K562 (cell line): ENCODE data around the gene ZEB2. TPM values are rescaled to one million over a fixed set of nuclear protein-coding genes. Genes with fewer than 3 reads are reported as not detected.

Source experiments
- BCOR ChIP-seq: fragments of 450-650 bp; IDR thresholded peaks from 2 replicates; pipeline ENCODE4 v1.6.1; 2016
- BMI1 ChIP-seq: fragments of 150-350 bp; IDR thresholded peaks from 2 replicates; pipeline ENCODE4 v1.6.1; 2014; ENCODE audit warnings: low read length
- CBFB ChIP-seq: sonication (generic); formaldehyde crosslinking; IDR thresholded peaks from 2 replicates; pipeline ENCODE4 v1.4.0; 2020; ENCODE audit warnings: mild to moderate bottlenecking, missing genetic modification reagents
- CBX8 ChIP-seq: fragments of 200-600 bp; sonication (generic); IDR thresholded peaks from 2 replicates; pipeline ENCODE4 v1.6.1; 2012; ENCODE audit warnings: borderline replicate concordance, mixed run types, low read depth, mild to moderate bottlenecking, moderate library complexity, mixed read lengths, low read length, control low read depth, inconsistent platforms; ENCODE audit not compliant: poor library complexity, severe bottlenecking; ENCODE audit errors: extremely low read depth
- CREB5 ChIP-seq: fragments of 250-450 bp; sonication (Bioruptor Pico); IDR thresholded peaks from 2 replicates; pipeline ENCODE4 v1.5.0; 2020; ENCODE audit warnings: mild to moderate bottlenecking
- E2F1 ChIP-seq: sonication (generic); formaldehyde crosslinking; IDR thresholded peaks from 2 replicates; pipeline ENCODE4 v1.8.1; 2023; ENCODE audit warnings: mild to moderate bottlenecking, missing genetic modification reagents, moderate library complexity
- HES1 ChIP-seq: fragments of 450-650 bp; IDR thresholded peaks from 2 replicates; pipeline ENCODE4 v1.6.1; 2016; ENCODE audit warnings: low read depth, mild to moderate bottlenecking, moderate library complexity
- KDM5B ChIP-seq: fragments of 200-600 bp; sonication (generic); IDR thresholded peaks from 2 replicates; pipeline ENCODE4 v1.6.1; 2012; ENCODE audit warnings: low read depth, mild to moderate bottlenecking, moderate library complexity, low read length, control low read depth, inconsistent platforms; ENCODE audit not compliant: insufficient replicate concordance
- MEF2D ChIP-seq: conservative IDR thresholded peaks from 2 replicates; pipeline ENCODE4 v1.6.1; 2016; ENCODE audit warnings: low read depth, missing genetic modification characterization, missing compliant biosample characterization
- NFE2 ChIP-seq: IDR thresholded peaks from 2 replicates; pipeline ENCODE4 v1.6.1; 2014; ENCODE audit warnings: antibody characterized with exemption, low read depth
- PCBP1 ChIP-seq: fragments of 200-400 bp; formaldehyde crosslinking; IDR thresholded peaks from 2 replicates; pipeline ENCODE4 v1.6.1; 2018; ENCODE audit warnings: mild to moderate bottlenecking, low read depth, low read length; ENCODE audit not compliant: poor library complexity, severe bottlenecking
- PKNOX1 ChIP-seq: fragments of 450-650 bp; IDR thresholded peaks from 2 replicates; pipeline ENCODE4 v1.6.1; 2016
- RFX1 ChIP-seq: fragments of 450-650 bp; IDR thresholded peaks from 2 replicates; pipeline ENCODE4 v1.6.1; 2016; ENCODE audit warnings: mild to moderate bottlenecking, moderate library complexity
- TGIF2 ChIP-seq: sonication (generic); formaldehyde crosslinking; IDR thresholded peaks from 2 replicates; pipeline ENCODE4 v1.8.1; 2022; ENCODE audit warnings: mild to moderate bottlenecking, missing genetic modification reagents, moderate library complexity
- ZFX ChIP-seq: sonication (generic); formaldehyde crosslinking; IDR thresholded peaks from 2 replicates; pipeline ENCODE4 v1.8.0; 2022; ENCODE audit warnings: mild to moderate bottlenecking, missing genetic modification reagents, moderate library complexity
- ZNF644 ChIP-seq: fragments of 200-800 bp; sonication (Bioruptor generic); IDR thresholded peaks from 2 replicates; pipeline ENCODE4 v1.6.1; 2016; ENCODE audit warnings: low read depth, missing genetic modification characterization, missing compliant biosample characterization
- polyA plus RNA-seq, 8 experiments: library from polyadenylated mRNA; depleted of rRNA in 4 of 8; stranded (reverse) in 5 of 8; unstranded in 3 of 8; fragments of >200 nt; fragmentation: Nextera tagmentation in 2 of 8; fragmentation: Illumina TruSeq in 1 of 8; extraction: Ambion mirVana in 2 of 8; extraction: Trizol in 1 of 8; gene quantifications; 2 replicates each; pipeline versions ENCODE4 v1.2.1 to v1.2.3, GENCODE V29; 2011 to 2014; ENCODE audit warnings: inconsistent platforms in 1 of 8, missing spikeins in 1 of 8
- total RNA-seq, 7 experiments: library from RNA; depleted of rRNA in 6 of 7; stranded (reverse); fragments of >200 nt in 6 of 7; fragmentation: Illumina TruSeq in 2 of 7; extraction: Trizol in 2 of 7; gene quantifications; 2 replicates each; pipeline versions ENCODE4 v1.2.1 to v1.2.3, GENCODE V29; 2011 to 2021; ENCODE audit warnings: low replicate concordance in 1 of 7

ZEB2 gene
- total and polyA plus RNA-seq, 9 of the 15 experiments (the other 6 are each of a cell fraction or from before 2014, with no cell fraction given): 15.1 to 113 (median 72.3) TPM

- TF ChIP-seq HES1 (no peak), CREB5 (CRISPR knock-in tag) (no peak), KDM5B (no peak), ZNF644 (no peak), TGIF2 (CRISPR knock-in tag) (no peak), BCOR (no peak), BMI1 (no peak), CBX8 (no peak), RFX1 (peak; percentile 27; the same call in 1 of the 2 replicates), MEF2D (no peak), E2F1 (CRISPR knock-in tag) (no peak), CBFB (CRISPR knock-in tag) (no peak), ZFX (CRISPR knock-in tag) (no peak), PKNOX1 (peak; percentile 24; the same call in 1 of the 2 replicates), NFE2 (peak; percentile 74), PCBP1 (no peak)
Measured at GRCh38 chr2:144357623-144358373, 162.1 kb downstream of the ZEB2 start (continued).
